Kasumi-1 (cell line): ENCODE data around the gene ZBTB8OS.
"Not testable (repeated sequence)": the region's sequence is repeated elsewhere in the genome, so short reads cannot be mapped to it uniquely, and the experiment has no call there.

Experiments
- DNase-seq, 2 experiments: peaks; one replicate each; lab custom pipeline; 2025; lab: John Stamatoyannopoulos, UW

The ZBTB8OS gene

DNA sequence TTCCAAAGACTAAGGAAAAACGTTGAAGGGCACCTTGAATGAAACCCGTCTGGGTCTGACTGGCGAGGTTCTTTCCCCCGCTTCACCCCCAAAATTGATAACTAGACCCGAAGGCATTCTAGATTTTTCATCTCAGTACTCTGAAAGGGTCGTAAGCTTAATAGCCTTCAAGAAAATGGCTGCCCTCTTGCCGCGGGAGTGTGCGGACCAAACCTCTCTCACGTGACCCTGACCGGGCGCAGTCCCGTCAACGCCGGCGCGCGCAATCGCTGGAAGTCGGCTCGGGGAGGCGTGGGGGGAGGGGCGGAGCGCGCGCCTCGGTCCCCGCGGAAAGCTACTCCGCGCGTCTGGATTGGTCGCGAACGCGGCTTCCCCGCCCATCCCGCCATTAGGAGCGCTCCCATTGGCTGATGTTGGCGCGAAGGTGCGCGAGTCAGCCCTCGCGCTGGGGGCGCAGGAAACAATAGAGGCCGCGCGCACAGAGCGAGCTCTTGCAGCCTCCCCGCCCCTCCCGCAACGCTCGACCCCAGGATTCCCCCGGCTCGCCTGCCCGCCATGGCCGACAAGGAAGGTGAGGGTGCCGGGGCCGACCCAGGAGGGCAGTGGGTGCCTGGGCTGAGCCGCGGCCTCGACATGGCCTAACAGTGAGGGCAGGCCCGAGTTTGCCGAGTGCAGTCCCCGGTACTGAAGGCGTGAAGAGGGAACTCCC is 556 bp upstream of the ZBTB8OS start, which contains the start of gene RBBP4:
TSS of gene RBBP4 (plus strand) at position 457 of the 709 bp plus-strand sequence. CDS start at position 556, 99 bp downstream.
- DNase-seq, result peak; percentile 95

DNA sequence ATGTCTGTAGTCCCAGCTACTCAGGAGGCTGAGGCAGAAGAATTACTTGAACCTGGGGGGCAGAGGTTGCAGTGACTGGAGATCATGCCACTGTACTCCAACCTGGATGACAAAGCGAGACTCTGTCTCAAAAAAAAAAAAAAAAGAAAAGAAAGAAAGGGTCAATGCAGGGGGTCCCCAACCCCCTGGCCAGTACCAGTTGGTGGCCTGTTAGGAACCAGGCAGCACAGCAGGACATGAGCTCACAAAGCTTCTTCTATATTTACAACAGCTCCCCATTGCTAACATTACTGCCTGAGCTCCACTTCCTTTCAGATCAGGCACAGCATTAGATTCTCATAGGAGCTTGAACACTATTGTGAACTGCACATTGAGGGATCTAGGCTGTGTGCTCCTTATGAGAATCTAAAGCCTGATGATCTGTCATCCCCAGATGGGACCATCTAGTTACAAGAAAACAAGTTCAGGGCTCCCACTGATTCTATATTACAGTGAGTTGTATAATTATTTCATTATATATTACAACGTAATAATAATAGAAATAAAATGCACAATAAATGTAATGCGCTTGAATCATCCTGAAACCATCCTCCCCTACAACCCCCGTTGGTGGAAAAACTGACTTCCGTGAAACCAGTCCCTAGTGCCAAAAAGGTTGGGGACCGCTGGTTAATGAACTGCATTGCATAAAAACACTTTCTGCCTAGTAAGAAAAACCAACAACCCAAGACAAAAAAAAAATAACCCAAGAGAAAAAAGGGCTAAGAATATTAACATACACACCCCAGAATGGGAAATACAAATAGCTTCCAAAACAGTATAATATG is 2.8 kb downstream of the ZBTB8OS start:
- no peak for DNase-seq

DNA sequence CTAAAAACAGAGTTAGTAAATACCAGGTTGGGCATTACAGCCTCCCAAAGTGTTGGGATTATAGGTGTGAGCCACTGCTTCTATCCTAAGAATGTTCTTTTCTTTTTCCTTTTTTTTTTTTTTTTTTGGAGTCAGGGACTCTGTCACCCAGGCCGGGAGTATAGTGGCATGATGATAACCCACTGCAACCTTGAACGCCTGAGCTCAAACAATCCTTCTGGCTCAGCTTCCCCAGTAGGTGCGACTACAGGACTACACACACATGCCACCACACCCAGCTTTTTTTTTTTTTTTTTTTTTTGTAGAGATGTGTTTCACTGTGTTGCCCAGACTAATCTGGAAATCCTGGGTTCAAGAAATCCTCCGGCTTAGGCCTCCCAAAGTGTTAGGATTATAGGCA is 5.9 kb downstream of the ZBTB8OS start:
- DNase-seq, result no peak

DNA sequence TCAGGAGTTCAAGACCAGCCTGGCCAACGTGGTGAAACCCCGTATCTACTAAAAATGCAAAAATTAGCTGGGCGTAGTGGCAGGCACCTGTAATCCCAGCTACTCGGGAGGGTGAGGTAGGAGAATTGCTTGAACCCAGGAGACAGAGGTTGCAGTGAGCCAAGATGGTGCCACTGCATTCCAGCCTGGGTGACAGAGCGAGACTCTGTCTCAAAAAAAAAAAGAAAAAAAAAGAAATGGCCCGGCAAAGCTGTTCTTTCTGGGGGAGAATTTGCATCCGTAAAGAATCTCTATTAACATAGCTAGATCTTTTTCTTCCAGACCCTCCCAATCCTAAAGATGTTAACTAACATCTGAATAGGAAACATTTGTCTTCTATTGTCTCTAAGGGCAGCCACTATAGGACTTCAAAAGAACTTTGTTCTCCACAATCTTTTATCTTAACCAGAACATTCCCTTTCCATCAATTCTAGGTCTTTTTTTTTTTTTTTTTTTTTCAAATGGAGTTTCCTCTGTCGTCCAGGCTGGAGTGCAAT is 8.0 kb downstream of the ZBTB8OS start:
- not testable (repeated sequence) for DNase-seq

DNA sequence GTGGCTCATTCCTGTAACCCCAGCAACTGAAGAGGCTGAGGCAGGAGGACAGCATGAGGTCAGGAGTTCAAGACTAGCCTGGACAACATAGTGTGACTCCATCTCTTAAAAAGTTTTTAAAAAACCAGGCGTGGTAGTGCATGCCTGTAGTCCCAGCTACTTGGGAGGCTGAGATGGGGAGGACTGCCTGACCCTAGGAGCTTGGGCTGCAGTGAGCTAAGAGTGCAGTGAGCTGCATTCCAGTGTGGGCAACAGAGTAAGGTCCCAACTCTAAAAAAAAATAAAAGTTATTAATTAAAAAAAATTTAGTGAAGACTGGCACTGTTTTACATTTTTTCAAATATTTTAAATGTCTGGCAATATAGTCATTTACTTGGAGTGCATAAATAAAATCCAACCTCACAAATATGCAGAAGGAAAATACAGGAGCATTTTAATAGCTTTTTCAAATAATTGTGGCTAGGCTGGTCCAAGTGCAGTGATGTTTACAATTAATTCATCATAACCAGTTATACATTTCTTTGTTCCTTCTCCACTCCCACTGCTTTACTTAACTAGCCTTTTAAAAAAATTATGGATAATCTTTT is 10.8 kb downstream of the ZBTB8OS start:
- no peak for DNase-seq

DNA sequence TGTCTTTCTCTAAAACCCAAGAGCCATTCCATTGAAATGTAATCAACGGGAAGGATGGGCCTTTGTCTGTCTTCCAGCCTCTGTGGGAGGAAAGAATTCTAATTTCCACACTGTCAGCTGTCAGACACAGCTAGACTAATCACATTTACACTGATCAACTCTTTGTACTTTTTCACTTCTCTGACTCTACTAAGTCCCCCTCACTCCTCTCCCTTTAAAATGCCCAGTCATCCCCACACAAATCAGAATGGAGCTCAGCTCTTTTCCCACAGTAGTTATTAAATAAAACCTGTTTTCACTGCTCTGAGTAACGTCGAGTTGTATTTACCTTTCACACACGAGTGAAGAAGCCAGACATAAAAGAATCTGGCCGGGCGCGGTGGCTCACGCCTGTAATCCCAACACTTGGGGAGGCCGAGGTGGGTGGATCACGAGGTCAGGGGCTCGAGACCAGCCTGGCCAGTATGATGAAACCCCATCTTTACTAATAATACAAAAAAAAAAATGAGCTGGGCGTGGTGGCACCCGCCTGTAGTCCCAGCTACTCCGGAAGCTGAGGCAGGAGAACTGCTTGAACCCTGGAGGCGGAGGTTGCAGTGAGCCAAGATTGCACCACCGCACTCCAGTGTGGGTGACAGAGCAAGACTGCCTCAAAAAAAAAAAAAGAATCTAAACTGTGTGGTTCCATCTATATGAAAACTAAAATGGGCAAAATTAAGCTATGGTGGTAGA is 13.3 kb downstream of the ZBTB8OS start:
- no peak for DNase-seq

DNA sequence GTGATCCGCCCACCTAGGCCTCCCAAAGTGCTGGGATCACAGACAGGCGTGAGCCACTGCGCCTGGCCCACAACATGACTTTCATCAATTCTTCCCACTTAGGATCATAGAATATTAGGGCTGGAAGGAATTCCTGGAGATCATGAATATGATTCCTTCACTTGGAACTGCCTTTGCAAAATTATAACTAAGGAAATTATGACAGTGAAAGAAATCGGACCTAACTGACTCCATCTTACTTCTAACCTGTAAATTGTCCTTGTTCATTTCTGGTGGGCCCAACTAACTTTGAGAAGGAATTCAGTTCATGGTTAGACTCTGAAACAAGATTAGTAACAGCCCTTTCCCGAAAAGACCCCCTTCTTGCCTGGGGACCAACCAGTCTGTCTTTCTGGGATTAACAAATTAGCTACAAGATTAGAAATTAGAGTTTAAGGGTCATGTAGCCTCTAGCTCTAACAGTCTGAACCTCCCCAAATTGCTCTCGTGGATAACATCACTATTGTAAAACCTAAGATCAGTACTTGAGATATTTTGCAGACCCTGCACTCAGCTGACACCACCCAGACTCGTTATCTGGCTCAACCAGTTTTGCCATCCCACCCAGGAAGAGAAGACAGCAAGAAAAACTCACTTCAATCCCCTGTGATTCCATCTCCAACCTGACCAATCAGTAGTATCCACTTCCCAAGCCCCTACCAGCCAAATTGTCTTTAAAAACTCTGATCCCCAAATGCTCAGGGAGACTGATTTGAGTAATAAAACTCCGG is 14.7 kb downstream of the ZBTB8OS start:
- DNase-seq, result no peak

DNA sequence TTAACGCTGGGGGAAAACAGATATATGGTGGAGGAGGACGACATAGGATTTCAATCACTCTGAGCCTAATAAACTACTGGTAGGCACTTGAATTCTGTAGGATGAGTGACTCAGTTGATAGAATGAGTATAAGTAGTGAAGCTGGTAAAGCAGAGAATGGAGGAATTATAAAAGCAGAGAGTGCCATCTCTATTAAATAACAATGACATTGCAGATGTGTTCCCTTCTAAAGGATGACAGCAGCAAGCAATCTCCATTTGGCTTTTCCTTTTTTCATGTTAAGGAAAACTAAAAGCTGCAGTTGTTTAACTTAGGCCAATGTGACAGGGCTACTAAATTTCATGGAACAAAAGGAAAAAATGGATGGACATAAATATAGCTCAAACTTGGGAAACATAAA is 17.5 kb downstream of the ZBTB8OS start:
- no peak for DNase-seq

DNA sequence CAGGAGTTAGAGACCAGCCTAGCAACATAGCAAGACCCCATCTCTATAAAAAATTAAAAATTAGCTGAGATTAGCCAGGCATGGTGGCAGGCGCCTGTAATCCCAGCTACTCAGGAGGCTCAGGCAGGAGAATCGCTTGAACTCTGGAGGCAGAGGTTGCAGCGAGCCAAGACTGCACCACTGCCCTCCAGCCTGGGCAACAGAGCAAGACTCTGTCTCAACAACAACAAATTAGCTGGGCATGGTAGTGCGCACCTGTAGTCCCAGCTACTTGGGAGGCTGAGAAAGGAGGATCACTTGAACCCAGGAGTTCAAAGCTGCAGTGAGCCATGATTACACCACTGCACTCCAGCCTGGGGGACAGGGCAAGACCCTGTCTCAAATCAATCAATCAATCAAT is 20.2 kb downstream of the ZBTB8OS start:
- not testable (repeated sequence) for DNase-seq

DNA sequence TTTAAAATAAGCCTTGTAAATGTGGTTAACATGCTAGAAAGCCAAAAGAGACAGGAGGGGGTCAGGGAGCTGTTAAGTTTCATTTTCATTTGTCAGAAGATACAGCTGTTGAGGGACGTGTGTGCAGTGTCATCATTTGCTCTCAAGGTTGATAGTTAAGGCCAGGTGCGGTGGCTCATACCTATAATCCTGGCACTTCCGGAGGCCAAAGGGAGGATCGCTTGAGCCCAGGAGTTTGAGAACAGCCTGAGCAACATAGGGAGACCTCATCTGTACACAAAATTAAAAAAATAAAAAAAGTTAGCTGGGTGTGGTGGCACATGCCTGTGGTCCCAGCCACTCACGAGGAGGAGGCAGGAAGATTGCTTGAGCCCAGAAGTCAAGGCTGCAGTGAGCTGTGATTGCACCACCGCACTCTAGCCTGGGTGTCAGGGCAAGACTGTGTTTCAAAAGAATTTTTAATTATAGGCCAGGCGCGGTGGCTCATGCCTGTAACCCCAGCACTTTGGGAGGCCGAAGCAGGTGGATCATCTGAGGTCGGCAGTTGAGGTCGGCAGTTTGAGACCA is 22.7 kb downstream of the ZBTB8OS start:
- DNase-seq, result no peak

DNA sequence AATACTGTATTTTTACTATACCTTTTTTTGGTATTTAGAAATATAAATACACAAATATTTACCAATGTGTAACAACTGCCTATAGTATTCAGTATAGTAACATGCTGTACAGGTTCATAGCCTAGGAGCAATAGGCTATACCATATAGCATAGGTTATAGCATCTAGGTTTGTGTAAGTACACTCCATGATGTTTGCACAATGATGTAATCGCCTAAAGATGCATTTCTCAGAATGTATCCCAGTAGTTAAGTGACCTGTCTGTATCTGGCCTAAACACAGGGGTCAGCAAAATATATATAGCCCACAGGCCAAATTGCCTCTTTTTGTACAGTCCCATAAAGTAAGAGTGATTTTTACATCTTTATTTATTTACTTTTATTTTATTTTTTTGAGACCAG is 24.2 kb downstream of the ZBTB8OS start:
- no peak for DNase-seq

DNA sequence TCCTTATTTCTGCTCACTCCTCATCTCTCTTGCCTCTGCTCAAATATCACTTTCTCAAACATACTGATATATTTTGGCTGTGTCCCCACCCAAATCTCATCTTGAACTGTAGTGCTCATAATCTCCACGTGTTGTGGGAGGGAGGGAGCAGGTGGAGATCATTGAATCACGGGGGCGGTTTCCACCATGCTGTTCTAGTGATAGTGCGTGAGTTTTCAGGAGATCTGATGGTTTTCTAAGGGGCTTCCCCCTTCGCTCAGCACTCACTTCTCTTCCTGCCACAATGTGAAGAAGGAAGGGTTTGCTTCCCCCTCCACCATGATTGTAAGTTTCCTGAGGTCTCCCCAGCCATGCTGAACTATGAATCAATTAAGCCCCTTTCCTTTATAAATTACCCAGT is 26.6 kb downstream of the ZBTB8OS start:
- no peak for DNase-seq

DNA sequence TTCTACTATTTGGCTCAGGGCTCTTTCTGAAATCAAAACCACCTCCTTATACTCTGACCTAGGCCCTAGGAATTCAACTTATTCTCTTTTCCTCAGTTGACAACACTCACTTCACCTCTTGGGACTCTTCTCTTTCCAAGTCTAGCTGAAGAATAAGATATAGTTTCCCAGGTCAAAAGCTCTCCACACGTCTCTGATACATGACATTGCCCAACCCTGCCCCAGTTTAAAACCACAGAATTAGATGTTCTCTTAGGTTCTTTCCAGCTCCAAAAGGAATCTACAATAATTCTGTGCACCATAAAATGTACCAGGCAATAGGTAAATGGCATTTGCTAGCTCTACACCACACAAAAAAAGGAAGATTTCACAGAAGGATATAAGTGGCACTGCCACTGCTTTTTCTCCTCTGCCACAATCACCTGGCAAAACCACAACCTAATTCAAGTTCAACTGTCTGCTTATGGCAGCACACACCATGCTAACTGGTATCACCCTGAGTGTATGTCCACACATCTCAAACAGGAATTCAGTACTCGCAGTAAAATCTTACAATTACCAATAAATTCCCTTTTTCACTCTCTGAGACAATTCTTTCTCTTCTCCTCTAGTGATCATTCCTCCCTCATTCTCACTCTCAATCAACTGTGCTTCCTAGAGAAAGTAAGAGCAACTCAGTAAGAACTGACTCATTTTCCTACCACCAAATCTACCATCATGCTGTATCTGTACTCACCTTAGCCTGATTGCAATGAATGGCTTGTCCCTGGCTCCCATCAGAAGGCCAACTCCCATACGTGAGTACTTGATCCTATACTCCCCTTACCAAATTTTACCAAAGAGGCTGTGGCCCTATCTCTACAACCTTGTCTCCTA is 27.3 kb downstream of the ZBTB8OS start:
- DNase-seq, result no peak

DNA sequence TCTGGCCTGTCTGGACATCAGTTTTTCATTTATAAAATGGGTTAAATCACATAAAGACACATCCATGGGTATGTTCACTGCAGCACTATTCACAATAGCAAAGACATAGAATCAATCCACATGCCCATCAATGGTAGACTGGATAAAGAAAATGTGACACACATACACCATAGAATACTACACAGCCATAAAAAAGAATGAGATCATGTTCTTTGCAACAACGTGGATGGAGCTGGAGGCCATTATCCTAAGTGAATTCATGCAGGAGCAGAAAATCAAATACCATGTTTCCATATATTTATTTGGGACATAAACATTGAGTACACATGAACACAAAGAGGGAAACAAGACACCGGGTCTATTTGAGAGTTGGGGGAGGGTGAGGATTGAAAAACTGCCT is 28.1 kb downstream of the ZBTB8OS start:
- no peak for DNase-seq

DNA sequence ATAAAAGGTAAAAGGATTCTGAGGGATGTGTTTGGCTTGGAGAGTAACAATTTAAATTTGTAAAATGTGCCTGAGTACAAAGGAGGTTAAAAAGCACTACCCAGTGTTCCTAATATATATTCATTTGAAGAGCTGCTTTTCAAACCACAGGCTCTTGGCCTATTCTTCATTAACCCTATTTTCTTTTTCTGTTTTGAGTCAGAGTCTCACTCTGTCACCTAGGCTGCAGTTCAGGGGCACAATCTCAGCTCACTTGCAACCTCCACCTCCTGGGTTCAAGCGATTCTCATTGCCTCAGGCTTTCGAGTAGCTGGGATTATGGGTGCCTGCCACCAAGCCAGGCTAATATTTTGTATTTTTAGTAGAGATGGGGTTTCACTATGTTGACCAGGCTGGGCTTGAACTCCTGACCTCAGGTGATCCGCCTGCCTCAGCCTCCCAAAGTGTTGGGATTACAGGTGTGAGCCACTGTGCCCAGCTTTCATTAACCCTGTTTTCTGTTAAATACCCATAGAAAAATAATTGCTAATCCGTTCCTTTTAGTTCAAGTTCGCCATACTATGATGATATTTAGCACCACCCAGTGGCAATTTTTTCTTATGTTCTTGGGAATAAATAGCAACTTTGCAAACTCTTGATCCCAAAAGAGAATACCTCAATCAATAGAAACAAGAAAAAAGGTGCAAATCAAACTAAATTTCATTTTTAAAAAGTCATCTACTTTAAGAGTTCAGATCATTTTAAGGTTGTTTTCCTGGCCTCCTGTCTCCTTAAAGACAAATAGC is 30.5 kb downstream of the ZBTB8OS start:
- peak; percentile 42 to 73 for DNase-seq

DNA sequence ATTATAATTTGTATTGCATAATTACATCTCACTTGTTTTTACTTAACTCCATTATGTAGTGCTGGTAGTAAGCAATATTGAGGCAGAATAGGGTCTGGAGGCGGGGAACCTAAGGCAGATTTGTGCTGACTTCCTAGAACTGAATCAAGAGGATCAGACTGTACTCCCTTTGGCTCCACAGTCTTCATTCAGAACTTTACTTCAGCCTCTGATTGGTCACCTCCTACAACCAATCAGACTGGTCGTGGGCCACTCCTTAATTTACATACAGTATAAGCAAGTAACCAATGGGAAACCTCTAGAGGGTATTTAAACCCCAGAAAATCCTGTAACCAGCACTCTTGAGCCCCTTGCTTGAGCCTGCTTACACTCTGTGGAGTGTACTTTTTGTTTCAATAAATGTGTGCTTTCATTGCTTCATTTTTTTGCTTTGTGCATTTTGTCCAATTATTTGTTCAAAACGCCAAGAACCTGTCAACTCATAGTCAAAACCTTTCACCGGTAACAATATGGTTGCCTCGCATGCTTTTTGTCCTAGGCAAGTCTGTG is 31.6 kb downstream of the ZBTB8OS start:
- peak; percentile 37 to 38 for DNase-seq

DNA sequence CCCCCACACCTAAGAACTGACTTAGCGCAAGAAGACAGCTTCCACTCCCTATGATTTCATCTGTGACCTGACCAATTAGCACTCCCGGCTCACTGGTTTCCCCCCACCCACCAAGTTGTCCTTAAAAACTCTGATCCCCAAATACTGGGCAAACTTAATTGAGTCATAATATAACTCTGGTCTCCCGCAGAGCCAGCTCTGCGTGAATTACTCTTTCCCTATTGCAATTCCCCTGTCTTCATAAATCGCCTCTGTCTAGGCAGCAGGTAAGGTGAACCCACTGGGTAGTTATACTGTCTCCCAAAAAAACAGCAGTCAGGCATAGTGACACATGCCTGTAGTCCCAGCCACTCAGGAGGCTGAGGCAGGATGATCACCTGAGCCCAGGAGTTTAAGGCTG is 36.9 kb downstream of the ZBTB8OS start:
- DNase-seq, result no peak

DNA sequence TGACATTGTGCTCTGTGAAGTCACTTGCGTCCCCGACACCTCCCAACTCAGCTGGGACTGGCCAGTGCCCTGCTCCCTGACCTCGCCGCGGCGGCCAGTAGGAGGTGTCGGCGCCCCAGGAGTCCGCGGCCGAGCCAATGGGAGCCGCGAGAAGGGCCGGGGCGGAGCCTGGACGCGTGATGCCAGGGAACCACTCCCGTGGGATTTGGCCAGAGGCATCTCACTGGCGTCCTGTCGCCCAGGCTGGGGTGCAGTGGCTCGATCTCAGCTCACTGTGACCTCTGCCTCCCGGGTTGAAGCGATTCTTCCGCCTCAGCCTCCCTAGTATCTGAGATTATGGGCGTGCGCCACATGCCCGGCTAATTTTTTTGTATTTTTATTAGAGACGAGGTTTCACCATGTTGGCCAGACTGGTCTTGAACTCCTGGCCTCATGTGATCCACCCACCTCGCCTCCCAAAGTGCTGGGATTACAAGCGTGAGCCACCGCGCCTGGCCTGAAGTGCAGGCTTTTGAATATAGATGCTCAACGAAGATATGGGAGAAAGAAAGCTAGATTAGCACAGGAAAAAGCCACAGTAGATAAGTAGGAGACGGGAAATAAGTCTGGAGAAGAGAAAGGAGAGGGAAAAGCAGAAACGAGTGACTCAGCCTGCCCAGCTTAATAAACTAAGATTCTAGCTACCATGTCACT is 38.0 kb downstream of the ZBTB8OS start:
- peak; percentile 52 to 53 for DNase-seq
